ENCODE measurements around the gene CARTPT. TPM values are rescaled to one million over a fixed set of nuclear protein-coding genes. Genes with fewer than 3 reads are reported as not detected.

The CARTPT gene
- total RNA-seq, 1 donor from 2014 or later: not detected

GRCh38 chr5:71684309-71684708 lies 34.8 kb upstream of the CARTPT start:
- H3K9me3 Mint-ChIP-seq (ENCODE audit: low read depth): peaks cover 26% of the 10 kb centered on the region
- no peak for DNase-seq (ENCODE audit: low spot score)
- H3K4me3 Mint-ChIP-seq (ENCODE audit: unreplicated experiment): no peak overlapping the region
- peaks cover 47% of the 10 kb centered on the region for H3K27me3 Mint-ChIP-seq (ENCODE audit: low read depth)
- H3K36me3 Mint-ChIP-seq (ENCODE audit: low read depth): peaks cover 11% of the 10 kb centered on the region
- H3K27ac Mint-ChIP-seq (ENCODE audit: unreplicated experiment): no peak overlapping the region
- TF ChIP-seq, protein P1, sequence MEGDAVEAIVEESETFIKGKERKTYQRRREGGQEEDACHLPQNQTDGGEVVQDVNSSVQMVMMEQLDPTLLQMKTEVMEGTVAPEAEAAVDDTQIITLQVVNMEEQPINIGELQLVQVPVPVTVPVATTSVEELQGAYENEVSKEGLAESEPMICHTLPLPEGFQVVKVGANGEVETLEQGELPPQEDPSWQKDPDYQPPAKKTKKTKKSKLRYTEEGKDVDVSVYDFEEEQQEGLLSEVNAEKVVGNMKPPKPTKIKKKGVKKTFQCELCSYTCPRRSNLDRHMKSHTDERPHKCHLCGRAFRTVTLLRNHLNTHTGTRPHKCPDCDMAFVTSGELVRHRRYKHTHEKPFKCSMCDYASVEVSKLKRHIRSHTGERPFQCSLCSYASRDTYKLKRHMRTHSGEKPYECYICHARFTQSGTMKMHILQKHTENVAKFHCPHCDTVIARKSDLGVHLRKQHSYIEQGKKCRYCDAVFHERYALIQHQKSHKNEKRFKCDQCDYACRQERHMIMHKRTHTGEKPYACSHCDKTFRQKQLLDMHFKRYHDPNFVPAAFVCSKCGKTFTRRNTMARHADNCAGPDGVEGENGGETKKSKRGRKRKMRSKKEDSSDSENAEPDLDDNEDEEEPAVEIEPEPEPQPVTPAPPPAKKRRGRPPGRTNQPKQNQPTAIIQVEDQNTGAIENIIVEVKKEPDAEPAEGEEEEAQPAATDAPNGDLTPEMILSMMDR (IDR thresholded peaks at IDR 0.05): no peak
- H3K4me1 Mint-ChIP-seq (ENCODE audit: low read depth): peaks cover 7% of the 10 kb centered on the region

GRCh38 chr5:71693828-71694427 lies 25.1 kb upstream of the CARTPT start:
- no peak for DNase-seq (ENCODE audit: low spot score)
- Mint-ChIP-seq H3K27ac (ENCODE audit: unreplicated experiment) (no peak overlapping the region), H3K27me3 (ENCODE audit: low read depth) (peaks cover 19% of the 10 kb centered on the region), H3K4me1 (ENCODE audit: low read depth) (peaks cover 9% of the 10 kb centered on the region), H3K9me3 (ENCODE audit: low read depth) (no peaks in the 10 kb centered on the region), H3K36me3 (ENCODE audit: low read depth) (no peaks in the 10 kb centered on the region), H3K4me3 (ENCODE audit: unreplicated experiment) (peak overlapping the region; percentile 23)
- TF ChIP-seq, protein P1 (IDR thresholded peaks at IDR 0.05): no peak

DNA sequence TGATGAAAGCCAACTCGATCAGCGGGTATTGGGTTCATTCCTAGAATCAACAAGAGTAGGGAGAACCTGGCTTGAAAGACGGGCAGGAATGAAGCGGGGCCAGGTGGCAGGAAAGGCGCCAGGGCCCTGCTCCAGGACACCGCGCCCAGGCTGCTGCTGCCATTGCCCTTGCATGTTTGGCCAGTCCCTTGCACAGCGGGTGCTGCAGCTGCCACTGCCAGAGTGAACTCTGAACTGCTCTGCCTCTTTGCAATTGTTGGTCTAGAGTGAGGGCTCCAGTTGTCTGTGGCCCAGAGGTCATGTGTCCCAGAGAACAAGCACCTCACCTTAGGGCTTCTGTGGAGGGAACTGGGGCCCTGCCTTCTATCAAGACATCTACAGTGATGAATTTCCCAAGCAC lies 24.0 kb upstream of the CARTPT start:
- H3K4me3 Mint-ChIP-seq (ENCODE audit: unreplicated experiment): no peak overlapping the region
- peaks cover 9% of the 10 kb centered on the region for H3K4me1 Mint-ChIP-seq (ENCODE audit: low read depth)
- H3K27ac Mint-ChIP-seq (ENCODE audit: unreplicated experiment): no peak overlapping the region
- TF ChIP-seq, protein P1 (IDR thresholded peaks at IDR 0.05): no peak
- H3K36me3 Mint-ChIP-seq (ENCODE audit: low read depth): no peaks in the 10 kb centered on the region
- H3K9me3 Mint-ChIP-seq (ENCODE audit: low read depth): no peaks in the 10 kb centered on the region
- DNase-seq (ENCODE audit: low spot score): no peak
- peaks cover 12% of the 10 kb centered on the region for H3K27me3 Mint-ChIP-seq (ENCODE audit: low read depth)

DNA sequence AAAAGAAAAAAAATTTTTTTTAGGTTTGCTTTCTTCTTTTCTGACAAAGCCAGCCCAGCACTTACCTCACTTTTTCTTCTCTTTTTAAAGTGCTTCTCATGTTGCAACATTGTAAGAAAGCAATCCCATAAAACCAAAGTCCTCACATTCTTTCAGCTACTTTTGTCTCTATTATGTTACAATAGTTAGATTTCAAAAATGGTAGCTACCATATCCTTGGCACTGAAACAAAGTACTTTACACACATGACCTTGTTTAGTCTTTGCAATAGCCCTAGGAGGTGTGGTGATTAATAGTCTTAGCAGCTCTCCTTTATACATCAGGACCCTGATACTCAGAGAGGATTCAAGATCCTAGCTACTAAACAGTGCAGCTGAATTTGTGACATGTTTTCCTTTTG lies 23.5 kb upstream of the CARTPT start:
- Mint-ChIP-seq H3K4me3 (ENCODE audit: unreplicated experiment) (no peak overlapping the region), H3K27me3 (ENCODE audit: low read depth) (peaks cover 9% of the 10 kb centered on the region), H3K4me1 (ENCODE audit: low read depth) (peaks cover 9% of the 10 kb centered on the region), H3K36me3 (ENCODE audit: low read depth) (no peaks in the 10 kb centered on the region), H3K9me3 (ENCODE audit: low read depth) (no peaks in the 10 kb centered on the region), H3K27ac (ENCODE audit: unreplicated experiment) (no peak overlapping the region)
- TF ChIP-seq, protein P1 (IDR thresholded peaks at IDR 0.05): no peak
- no peak for DNase-seq (ENCODE audit: low spot score)

DNA sequence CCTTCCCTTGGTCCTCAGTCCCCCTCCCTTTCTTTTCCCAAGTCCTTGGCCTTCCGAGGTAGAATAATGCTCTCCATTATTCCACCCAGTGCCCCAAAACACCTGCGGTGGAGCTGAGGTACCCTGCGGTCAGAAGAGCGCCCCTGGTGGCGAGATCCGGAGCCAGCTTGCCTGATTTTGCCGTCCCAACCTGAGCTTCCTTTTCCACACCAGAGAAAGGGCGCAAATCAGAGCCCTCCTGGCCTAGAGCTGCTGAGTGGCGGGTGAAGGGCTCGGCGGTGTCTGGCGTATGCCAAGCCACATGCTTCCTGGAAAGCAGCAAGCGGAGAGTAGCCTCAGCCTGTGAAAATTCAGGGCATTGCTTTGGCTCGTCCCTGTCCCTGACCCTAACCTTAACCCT lies 21.1 kb upstream of the CARTPT start:
- peaks cover 9% of the 10 kb centered on the region for H3K4me1 Mint-ChIP-seq (ENCODE audit: low read depth)
- no peaks in the 10 kb centered on the region for H3K36me3 Mint-ChIP-seq (ENCODE audit: low read depth)
- no peak overlapping the region for H3K4me3 Mint-ChIP-seq (ENCODE audit: unreplicated experiment)
- H3K27me3 Mint-ChIP-seq (ENCODE audit: low read depth): peaks cover 11% of the 10 kb centered on the region
- no peaks in the 10 kb centered on the region for H3K9me3 Mint-ChIP-seq (ENCODE audit: low read depth)
- TF ChIP-seq, protein P1 (IDR thresholded peaks at IDR 0.05): peak; percentile 60
- H3K27ac Mint-ChIP-seq (ENCODE audit: unreplicated experiment): no peak overlapping the region
- no peak for DNase-seq (ENCODE audit: low spot score)

All from chondrocyte (in vitro differentiated cells).